Measurements from ENCODE around the gene MATR3. TPM values are rescaled to one million over a fixed set of nuclear protein-coding genes. Genes with fewer than 3 reads are reported as not detected.

MATR3 gene
- total and polyA plus RNA-seq, 10 of the 15 experiments (the other 5 are each of a cell fraction or from before 2014, with no cell fraction given) = 134 to 401 (median 221) TPM

GRCh38 chr5:139293507-139294373 lies at the start of gene MATR3 (continued):
- no peak for TF ChIP-seq JUND (IDR thresholded peaks at IDR 0.05; ENCODE audit: low read depth, low read length)
- no peak for TF ChIP-seq NFXL1 (IDR thresholded peaks at IDR 0.05; ENCODE audit: borderline replicate concordance)
- peak; percentile 68; the same call in 1 of the 2 replicates for TF ChIP-seq HDGF (IDR thresholded peaks at IDR 0.05)
- TF ChIP-seq, protein P1, sequence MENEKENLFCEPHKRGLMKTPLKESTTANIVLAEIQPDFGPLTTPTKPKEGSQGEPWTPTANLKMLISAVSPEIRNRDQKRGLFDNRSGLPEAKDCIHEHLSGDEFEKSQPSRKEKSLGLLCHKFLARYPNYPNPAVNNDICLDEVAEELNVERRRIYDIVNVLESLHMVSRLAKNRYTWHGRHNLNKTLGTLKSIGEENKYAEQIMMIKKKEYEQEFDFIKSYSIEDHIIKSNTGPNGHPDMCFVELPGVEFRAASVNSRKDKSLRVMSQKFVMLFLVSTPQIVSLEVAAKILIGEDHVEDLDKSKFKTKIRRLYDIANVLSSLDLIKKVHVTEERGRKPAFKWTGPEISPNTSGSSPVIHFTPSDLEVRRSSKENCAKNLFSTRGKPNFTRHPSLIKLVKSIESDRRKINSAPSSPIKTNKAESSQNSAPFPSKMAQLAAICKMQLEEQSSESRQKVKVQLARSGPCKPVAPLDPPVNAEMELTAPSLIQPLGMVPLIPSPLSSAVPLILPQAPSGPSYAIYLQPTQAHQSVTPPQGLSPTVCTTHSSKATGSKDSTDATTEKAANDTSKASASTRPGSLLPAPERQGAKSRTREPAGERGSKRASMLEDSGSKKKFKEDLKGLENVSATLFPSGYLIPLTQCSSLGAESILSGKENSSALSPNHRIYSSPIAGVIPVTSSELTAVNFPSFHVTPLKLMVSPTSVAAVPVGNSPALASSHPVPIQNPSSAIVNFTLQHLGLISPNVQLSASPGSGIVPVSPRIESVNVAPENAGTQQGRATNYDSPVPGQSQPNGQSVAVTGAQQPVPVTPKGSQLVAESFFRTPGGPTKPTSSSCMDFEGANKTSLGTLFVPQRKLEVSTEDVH (IDR thresholded peaks at IDR 0.05; ENCODE audit: low read depth, partially characterized antibody) = peak; percentile 66
- TF ChIP-seq, protein P2, sequence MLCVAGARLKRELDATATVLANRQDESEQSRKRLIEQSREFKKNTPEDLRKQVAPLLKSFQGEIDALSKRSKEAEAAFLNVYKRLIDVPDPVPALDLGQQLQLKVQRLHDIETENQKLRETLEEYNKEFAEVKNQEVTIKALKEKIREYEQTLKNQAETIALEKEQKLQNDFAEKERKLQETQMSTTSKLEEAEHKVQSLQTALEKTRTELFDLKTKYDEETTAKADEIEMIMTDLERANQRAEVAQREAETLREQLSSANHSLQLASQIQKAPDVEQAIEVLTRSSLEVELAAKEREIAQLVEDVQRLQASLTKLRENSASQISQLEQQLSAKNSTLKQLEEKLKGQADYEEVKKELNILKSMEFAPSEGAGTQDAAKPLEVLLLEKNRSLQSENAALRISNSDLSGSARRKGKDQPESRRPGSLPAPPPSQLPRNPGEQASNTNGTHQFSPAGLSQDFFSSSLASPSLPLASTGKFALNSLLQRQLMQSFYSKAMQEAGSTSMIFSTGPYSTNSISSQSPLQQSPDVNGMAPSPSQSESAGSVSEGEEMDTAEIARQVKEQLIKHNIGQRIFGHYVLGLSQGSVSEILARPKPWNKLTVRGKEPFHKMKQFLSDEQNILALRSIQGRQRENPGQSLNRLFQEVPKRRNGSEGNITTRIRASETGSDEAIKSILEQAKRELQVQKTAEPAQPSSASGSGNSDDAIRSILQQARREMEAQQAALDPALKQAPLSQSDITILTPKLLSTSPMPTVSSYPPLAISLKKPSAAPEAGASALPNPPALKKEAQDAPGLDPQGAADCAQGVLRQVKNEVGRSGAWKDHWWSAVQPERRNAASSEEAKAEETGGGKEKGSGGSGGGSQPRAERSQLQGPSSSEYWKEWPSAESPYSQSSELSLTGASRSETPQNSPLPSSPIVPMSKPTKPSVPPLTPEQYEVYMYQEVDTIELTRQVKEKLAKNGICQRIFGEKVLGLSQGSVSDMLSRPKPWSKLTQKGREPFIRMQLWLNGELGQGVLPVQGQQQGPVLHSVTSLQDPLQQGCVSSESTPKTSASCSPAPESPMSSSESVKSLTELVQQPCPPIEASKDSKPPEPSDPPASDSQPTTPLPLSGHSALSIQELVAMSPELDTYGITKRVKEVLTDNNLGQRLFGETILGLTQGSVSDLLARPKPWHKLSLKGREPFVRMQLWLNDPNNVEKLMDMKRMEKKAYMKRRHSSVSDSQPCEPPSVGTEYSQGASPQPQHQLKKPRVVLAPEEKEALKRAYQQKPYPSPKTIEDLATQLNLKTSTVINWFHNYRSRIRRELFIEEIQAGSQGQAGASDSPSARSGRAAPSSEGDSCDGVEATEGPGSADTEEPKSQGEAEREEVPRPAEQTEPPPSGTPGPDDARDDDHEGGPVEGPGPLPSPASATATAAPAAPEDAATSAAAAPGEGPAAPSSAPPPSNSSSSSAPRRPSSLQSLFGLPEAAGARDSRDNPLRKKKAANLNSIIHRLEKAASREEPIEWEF (IDR thresholded peaks at IDR 0.05; ENCODE audit: insufficient replicate concordance, low read depth, low read length) = no peak
- TF ChIP-seq, protein P3, sequence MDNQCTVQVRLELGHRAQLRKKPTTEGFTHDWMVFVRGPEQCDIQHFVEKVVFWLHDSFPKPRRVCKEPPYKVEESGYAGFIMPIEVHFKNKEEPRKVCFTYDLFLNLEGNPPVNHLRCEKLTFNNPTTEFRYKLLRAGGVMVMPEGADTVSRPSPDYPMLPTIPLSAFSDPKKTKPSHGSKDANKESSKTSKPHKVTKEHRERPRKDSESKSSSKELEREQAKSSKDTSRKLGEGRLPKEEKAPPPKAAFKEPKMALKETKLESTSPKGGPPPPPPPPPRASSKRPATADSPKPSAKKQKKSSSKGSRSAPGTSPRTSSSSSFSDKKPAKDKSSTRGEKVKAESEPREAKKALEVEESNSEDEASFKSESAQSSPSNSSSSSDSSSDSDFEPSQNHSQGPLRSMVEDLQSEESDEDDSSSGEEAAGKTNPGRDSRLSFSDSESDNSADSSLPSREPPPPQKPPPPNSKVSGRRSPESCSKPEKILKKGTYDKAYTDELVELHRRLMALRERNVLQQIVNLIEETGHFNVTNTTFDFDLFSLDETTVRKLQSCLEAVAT (IDR thresholded peaks at IDR 0.05) = peak; percentile 87; the same call in 1 of the 2 replicates
- TF ChIP-seq BRCA1 (IDR thresholded peaks at IDR 0.05; ENCODE audit: low read depth, low read length) = peak; percentile 95
- peak; percentile 69 for TF ChIP-seq LARP7 (IDR thresholded peaks at IDR 0.05)
- no peak for TF ChIP-seq WRNIP1 (IDR thresholded peaks at IDR 0.05; ENCODE audit: borderline replicate concordance, low read depth, low read length)
- TF ChIP-seq, protein P4, sequence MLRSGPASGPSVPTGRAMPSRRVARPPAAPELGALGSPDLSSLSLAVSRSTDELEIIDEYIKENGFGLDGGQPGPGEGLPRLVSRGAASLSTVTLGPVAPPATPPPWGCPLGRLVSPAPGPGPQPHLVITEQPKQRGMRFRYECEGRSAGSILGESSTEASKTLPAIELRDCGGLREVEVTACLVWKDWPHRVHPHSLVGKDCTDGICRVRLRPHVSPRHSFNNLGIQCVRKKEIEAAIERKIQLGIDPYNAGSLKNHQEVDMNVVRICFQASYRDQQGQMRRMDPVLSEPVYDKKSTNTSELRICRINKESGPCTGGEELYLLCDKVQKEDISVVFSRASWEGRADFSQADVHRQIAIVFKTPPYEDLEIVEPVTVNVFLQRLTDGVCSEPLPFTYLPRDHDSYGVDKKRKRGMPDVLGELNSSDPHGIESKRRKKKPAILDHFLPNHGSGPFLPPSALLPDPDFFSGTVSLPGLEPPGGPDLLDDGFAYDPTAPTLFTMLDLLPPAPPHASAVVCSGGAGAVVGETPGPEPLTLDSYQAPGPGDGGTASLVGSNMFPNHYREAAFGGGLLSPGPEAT (IDR thresholded peaks at IDR 0.05; ENCODE audit: low read depth) = peak; percentile 76
- peak; percentile 74; the same call in 1 of the 2 replicates for TF ChIP-seq CHD1 (IDR thresholded peaks at IDR 0.05; ENCODE audit: low read depth, low read length)
- TF ChIP-seq POLR2AphosphoS5 (IDR thresholded peaks at IDR 0.05; ENCODE audit: low read length) = peak; percentile 96
- TF ChIP-seq BACH1 (IDR thresholded peaks at IDR 0.05; ENCODE audit: borderline replicate concordance) = no peak
- TF ChIP-seq RAD51 (IDR thresholded peaks at IDR 0.05) = no peak
- peak; percentile 89; the same call in 1 of the 2 replicates for TF ChIP-seq RB1 (IDR thresholded peaks at IDR 0.05; ENCODE audit: borderline replicate concordance)
- no peak for TF ChIP-seq NR2F1 (conservative IDR thresholded peaks at IDR 0.05)
- no peak; the same call in 1 of the 2 replicates for TF ChIP-seq MTA3 (IDR thresholded peaks at IDR 0.05; ENCODE audit: borderline replicate concordance, low read length)
